HL-60/S4 (cell line): ENCODE measurements around the gene PRR22.

ENCODE experiments used
- in situ Hi-C: fragments of 300-500 bp; cut with MboI; formaldehyde crosslinking; loops from 2 replicates; pipeline ENCODE4 v1.14.3; 2022; ENCODE audit warnings: low sequenced_read_pairs

Gene PRR22

GRCh38 chr19:5814123-5814851, 29.7 kb upstream of the PRR22 start:
- in situ Hi-C loops, result no loop called here

GRCh38 chr19:5811117-5811516, 26.6 kb upstream of the PRR22 start:
- in situ Hi-C loops, result no loop called here

- in situ Hi-C loops, result loop anchor here (10.0 kb wide), 1 partner anchor 215 kb away; no protein-coding TSS in a partner anchor
Measured at GRCh38 chr19:5809469-5809868, 24.9 kb upstream of the PRR22 start.

- in situ Hi-C loops, result loop anchor here (10.0 kb wide), 1 partner anchor 216 kb away; no protein-coding TSS in a partner anchor
Measured at GRCh38 chr19:5809053-5809452, 24.5 kb upstream of the PRR22 start.

- in situ Hi-C loops, result loop anchor here (10.0 kb wide), 1 partner anchor 217 kb away; no protein-coding TSS in a partner anchor
Measured at GRCh38 chr19:5808120-5808816, 23.7 kb upstream of the PRR22 start.

- in situ Hi-C loops, result loop anchor here (10.0 kb wide), 1 partner anchor 218 kb away; no protein-coding TSS in a partner anchor
Measured at GRCh38 chr19:5806905-5807304, 22.4 kb upstream of the PRR22 start.

- in situ Hi-C loops, result loop anchor here (10.0 kb wide), 1 partner anchor 219 kb away; no protein-coding TSS in a partner anchor
Measured at GRCh38 chr19:5806133-5806489, 21.6 kb upstream of the PRR22 start.

GRCh38 chr19:5805462-5806132, 21.1 kb upstream of the PRR22 start:
- in situ Hi-C loops, result loop anchor here (10.0 kb wide), 1 partner anchor 219 kb away; no protein-coding TSS in a partner anchor

- in situ Hi-C loops, result loop anchor here (10.0 kb wide), 1 partner anchor 220 kb away; no protein-coding TSS in a partner anchor
Measured at GRCh38 chr19:5804516-5805461, 20.2 kb upstream of the PRR22 start, which contains the start of gene NRTN. Gene NRTN, plus strand, starts transcription at chr19:5805067. Its CDS starts 19,099 bp downstream, at chr19:5824166.

- in situ Hi-C loops, result loop anchor here (10.0 kb wide), 1 partner anchor 221 kb away; no protein-coding TSS in a partner anchor
Measured at GRCh38 chr19:5803752-5804515, 19.4 kb upstream of the PRR22 start.

- in situ Hi-C loops, result loop anchor here (10.0 kb wide), 1 partner anchor 221 kb away; no protein-coding TSS in a partner anchor
Measured at GRCh38 chr19:5803441-5803751, 18.9 kb upstream of the PRR22 start.

GRCh38 chr19:5801796-5802619, 17.5 kb upstream of the PRR22 start:
- in situ Hi-C loops, result loop anchor here (10.0 kb wide), 1 partner anchor 223 kb away; no protein-coding TSS in a partner anchor

- in situ Hi-C loops, result loop anchor here (10.0 kb wide), 1 partner anchor 224 kb away; no protein-coding TSS in a partner anchor
Measured at GRCh38 chr19:5800361-5801270, 16.1 kb upstream of the PRR22 start.

- in situ Hi-C loops, result loop anchor here (10.0 kb wide), 1 partner anchor 225 kb away; no protein-coding TSS in a partner anchor
Measured at GRCh38 chr19:5799247-5800241, 15.0 kb upstream of the PRR22 start.

GRCh38 chr19:5798244-5798643, 13.7 kb upstream of the PRR22 start:
- in situ Hi-C loops, result no loop called here

- in situ Hi-C loops, result no loop called here
Measured at GRCh38 chr19:5795382-5795919, 10.9 kb upstream of the PRR22 start.
